Brain microvascular endothelial cell (primary cell): ENCODE data around the gene NXPH4.

ENCODE experiments used
- DNase-seq: peaks from one replicate; pipeline ENCODE4 v3.0.0-alpha.2; 2020
- H3K27ac ChIP-seq: fragments of 250-450 bp; sonication (Bioruptor Pico); 2 replicates; pipeline ENCODE4 v1.5.1; 2020; ENCODE audit warnings: mild to moderate bottlenecking, moderate library complexity
- H3K27me3 ChIP-seq: fragments of 250-450 bp; sonication (Bioruptor Pico); replicated peaks from 2 replicates; pipeline ENCODE4 v1.5.1; 2020; ENCODE audit warnings: mild to moderate bottlenecking
- H3K36me3 ChIP-seq: fragments of 250-450 bp; sonication (Bioruptor Pico); replicated peaks from 2 replicates; pipeline ENCODE4 v1.5.1; 2020; ENCODE audit warnings: mild to moderate bottlenecking
- H3K4me3 ChIP-seq: 2 replicates; pipeline ENCODE4 v1.5.1; 2011; ENCODE audit warnings: low read depth, mild to moderate bottlenecking, control low read depth, low read length, moderate library complexity
- in situ Hi-C: cut with HindIII; loops from 2 replicates; pipeline ENCODE4 v1.10.0; 2017; ENCODE audit warnings: low sequenced_read_pairs, low pct_ligation_motif_present
- TF ChIP-seq, protein P1 (sequence below): IDR thresholded peaks from 2 replicates; pipeline ENCODE4 v1.5.1; 2011; ENCODE audit warnings: low read depth, mild to moderate bottlenecking, moderate library complexity, low read length, control low read depth, inconsistent platforms; ENCODE audit errors: missing control alignments

The NXPH4 gene

DNA sequence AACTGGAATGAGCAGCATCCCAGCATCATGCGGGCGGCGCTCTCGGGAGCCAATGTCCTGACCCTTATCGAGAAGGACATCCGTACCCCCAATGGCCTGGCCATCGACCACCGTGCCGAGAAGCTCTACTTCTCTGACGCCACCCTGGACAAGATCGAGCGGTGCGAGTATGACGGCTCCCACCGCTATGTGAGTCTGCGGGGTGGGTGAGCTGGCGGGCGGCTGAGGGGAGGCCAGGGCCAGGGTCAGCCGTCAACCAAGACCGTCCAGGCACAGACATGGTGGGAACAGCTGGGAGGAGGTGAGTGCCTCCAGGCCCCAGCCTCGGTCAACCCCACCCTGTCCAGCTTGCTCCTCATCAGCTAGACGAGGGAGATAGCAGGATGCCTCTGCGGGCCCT lies 25.8 kb upstream of the NXPH4 start:
- Histone ChIP-seq H3K27me3 (no peaks in the 10 kb centered on the region), H3K36me3 (peaks cover 95% of the 10 kb centered on the region), H3K27ac (no peak overlapping the region), H3K4me3 (no peak overlapping the region)
- DNase-seq = no peak
- in situ Hi-C loops = no loop called here
- TF ChIP-seq, protein P1, sequence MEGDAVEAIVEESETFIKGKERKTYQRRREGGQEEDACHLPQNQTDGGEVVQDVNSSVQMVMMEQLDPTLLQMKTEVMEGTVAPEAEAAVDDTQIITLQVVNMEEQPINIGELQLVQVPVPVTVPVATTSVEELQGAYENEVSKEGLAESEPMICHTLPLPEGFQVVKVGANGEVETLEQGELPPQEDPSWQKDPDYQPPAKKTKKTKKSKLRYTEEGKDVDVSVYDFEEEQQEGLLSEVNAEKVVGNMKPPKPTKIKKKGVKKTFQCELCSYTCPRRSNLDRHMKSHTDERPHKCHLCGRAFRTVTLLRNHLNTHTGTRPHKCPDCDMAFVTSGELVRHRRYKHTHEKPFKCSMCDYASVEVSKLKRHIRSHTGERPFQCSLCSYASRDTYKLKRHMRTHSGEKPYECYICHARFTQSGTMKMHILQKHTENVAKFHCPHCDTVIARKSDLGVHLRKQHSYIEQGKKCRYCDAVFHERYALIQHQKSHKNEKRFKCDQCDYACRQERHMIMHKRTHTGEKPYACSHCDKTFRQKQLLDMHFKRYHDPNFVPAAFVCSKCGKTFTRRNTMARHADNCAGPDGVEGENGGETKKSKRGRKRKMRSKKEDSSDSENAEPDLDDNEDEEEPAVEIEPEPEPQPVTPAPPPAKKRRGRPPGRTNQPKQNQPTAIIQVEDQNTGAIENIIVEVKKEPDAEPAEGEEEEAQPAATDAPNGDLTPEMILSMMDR = no peak

DNA sequence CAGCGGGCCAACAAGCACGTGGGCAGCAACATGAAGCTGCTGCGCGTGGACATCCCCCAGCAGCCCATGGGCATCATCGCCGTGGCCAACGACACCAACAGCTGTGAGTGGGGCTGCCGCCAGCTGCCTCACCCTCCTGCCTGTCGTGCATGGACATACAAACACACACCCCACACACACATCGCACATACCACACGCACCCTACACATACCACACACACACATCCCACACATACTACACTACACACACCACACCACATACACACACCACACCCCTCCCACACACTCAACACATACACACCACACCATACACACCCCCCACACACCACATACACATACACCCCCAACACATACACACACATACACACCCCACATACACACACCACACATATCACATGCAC lies 25.2 kb upstream of the NXPH4 start:
- no peaks in the 10 kb centered on the region for H3K27me3 ChIP-seq
- H3K27ac ChIP-seq = no peak overlapping the region
- in situ Hi-C loops = no loop called here
- peaks cover 94% of the 10 kb centered on the region for H3K36me3 ChIP-seq
- TF ChIP-seq, protein P1 = no peak
- no peak overlapping the region for H3K4me3 ChIP-seq
- DNase-seq = no peak

GRCh38 chr12:57192920-57193319 lies 23.7 kb upstream of the NXPH4 start:
- peaks cover 92% of the 10 kb centered on the region for H3K36me3 ChIP-seq
- no peak overlapping the region for H3K4me3 ChIP-seq
- no peak overlapping the region for H3K27ac ChIP-seq
- TF ChIP-seq, protein P1 = no peak
- H3K27me3 ChIP-seq = no peaks in the 10 kb centered on the region
- DNase-seq = no peak
- in situ Hi-C loops = no loop called here

DNA sequence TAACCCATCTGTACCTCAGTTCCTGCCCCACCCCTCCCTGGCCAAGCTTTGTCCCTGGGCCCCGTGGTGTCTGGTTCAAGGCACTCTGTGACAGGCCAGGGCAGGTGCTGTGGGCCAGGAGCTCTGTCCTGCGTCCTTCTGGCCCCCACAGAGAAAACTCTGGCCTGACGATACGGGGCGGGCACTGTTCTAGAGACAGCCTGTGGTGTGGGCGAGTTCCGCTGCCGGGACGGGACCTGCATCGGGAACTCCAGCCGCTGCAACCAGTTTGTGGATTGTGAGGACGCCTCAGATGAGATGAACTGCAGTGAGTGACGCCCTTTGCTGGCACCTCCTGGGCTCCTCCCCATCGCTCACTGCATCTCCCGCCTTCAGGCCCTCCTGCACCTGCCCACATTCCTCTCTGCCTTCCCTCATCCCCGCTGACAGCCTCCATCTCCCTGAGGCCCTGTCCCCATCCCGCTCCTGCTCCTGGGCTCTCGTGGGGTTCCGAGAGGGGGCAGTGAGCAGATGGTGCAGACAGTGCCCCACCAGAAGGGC lies 22.8 kb upstream of the NXPH4 start:
- in situ Hi-C loops = no loop called here
- TF ChIP-seq, protein P1 = no peak

GRCh38 chr12:57194253-57194652 lies 22.3 kb upstream of the NXPH4 start:
- in situ Hi-C loops = no loop called here
- Histone ChIP-seq H3K27me3 (no peaks in the 10 kb centered on the region), H3K36me3 (peaks cover 92% of the 10 kb centered on the region), H3K27ac (no peak overlapping the region), H3K4me3 (no peak overlapping the region)
- TF ChIP-seq, protein P1 = no peak
- DNase-seq = no peak

More for the DNA sequence above, 22.8 kb upstream of the NXPH4 start:
- H3K36me3 ChIP-seq = peaks cover 92% of the 10 kb centered on the region
- no peak overlapping the region for H3K27ac ChIP-seq
- H3K27me3 ChIP-seq = no peaks in the 10 kb centered on the region
- H3K4me3 ChIP-seq = no peak overlapping the region
- DNase-seq = no peak

DNA sequence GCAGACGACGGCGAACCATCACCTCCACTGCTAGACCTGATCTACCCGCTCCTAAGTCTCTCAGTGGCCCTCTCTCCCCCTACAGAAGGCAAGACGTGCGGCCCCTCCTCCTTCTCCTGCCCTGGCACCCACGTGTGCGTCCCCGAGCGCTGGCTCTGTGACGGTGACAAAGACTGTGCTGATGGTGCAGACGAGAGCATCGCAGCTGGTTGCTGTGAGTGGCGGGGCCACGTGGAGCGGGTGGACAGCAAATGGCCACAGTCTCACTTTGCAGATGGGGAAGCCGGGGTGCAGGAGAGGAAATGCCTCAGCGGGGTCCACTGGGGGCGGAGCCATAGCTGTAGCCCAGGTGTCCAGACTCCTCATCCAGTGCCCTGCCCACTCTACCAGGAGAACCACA lies 21.4 kb upstream of the NXPH4 start:
- TF ChIP-seq, protein P1 = no peak
- no peak for DNase-seq
- peaks cover 95% of the 10 kb centered on the region for H3K36me3 ChIP-seq
- in situ Hi-C loops = no loop called here
- no peak overlapping the region for H3K4me3 ChIP-seq
- H3K27ac ChIP-seq = no peak overlapping the region
- H3K27me3 ChIP-seq = no peaks in the 10 kb centered on the region
